ENCODE data around the gene LRRK1. TPM values are rescaled to one million over a fixed set of nuclear protein-coding genes. Genes with fewer than 3 reads are reported as not detected.
A peak's percentile ranks its signal among the peaks of the same experiment; 100 is the strongest.

The LRRK1 gene
- total RNA-seq, 1 experiment from 2014 or later, result 7.0 TPM

GRCh38 chr15:100920516-100921135 is 1.5 kb downstream of the LRRK1 start:
- ATAC-seq, result no peak
- no peaks in the 10 kb centered on the region for H3K9me3 ChIP-seq (ENCODE audit: low read length)
- H4K20me1 ChIP-seq (ENCODE audit: low read length), result 0 out of 2 replicates have a peak, but pooled peaks cover 4% of the 10 kb centered on the region
- peaks cover 32% of the 10 kb centered on the region for H3K79me2 ChIP-seq (ENCODE audit: low read length)
- CTCF ChIA-PET, result no interaction called here
- H3K27ac ChIP-seq (ENCODE audit: low read length), result no peak overlapping the region
- H3K36me3 ChIP-seq (ENCODE audit: low read depth, low read length), result peaks cover 6% of the 10 kb centered on the region; the same call in 1 of the 2 replicates
- peak overlapping the region; percentile 97 for H3K4me2 ChIP-seq (ENCODE audit: low read length)
- H3F3A ChIP-seq (ENCODE audit: low read length, unreplicated experiment), result peaks cover 20% of the 10 kb centered on the region
- H3K4me1 ChIP-seq (ENCODE audit: insufficient read depth, low read length), result peaks cover 22% of the 10 kb centered on the region
- H3K9ac ChIP-seq (ENCODE audit: low read length), result 0 out of 2 replicates have a peak overlapping the region, but pooled peaks have one; percentile 68
- H2AFZ ChIP-seq (ENCODE audit: low read length), result no peak overlapping the region
- no peak for DNase-seq
- H3K4me3 ChIP-seq (ENCODE audit: low read length), result peak overlapping the region; percentile 80
- TF ChIP-seq EZH2phosphoT487 (IDR thresholded peaks at IDR 0.05; ENCODE audit: borderline replicate concordance, low read length) (no peak), CTCF (conservative IDR thresholded peaks at IDR 0.05; ENCODE audit: low read depth, low read length) (no peak), EZH2 (IDR thresholded peaks at IDR 0.05; ENCODE audit: low read length, unreplicated experiment) (no peak)
- no peaks in the 10 kb centered on the region for H3K27me3 ChIP-seq (ENCODE audit: low read length)
- no TSS peak for BruUV-seq (replicated peaks)
- intact Hi-C loops (cut with micrococcal nuclease), result no loop called here
- POLR2A ChIA-PET (ENCODE audit: unreplicated experiment), result no interaction called here
- H3K9me2 ChIP-seq (replicated peaks; ENCODE audit: low read length), result no peaks in the 10 kb centered on the region

GRCh38 chr15:100922192-100923040 is 3.3 kb downstream of the LRRK1 start:
- intact Hi-C loops (cut with micrococcal nuclease), result no loop called here
- H3K4me3 ChIP-seq (ENCODE audit: low read length), result no peak overlapping the region
- no peaks in the 10 kb centered on the region for H4K20me1 ChIP-seq (ENCODE audit: low read length)
- H3K9me3 ChIP-seq (ENCODE audit: low read length), result no peaks in the 10 kb centered on the region
- ChIA-PET POLR2A (ENCODE audit: unreplicated experiment) (no interaction called here), CTCF (no interaction called here)
- no peak overlapping the region for H3K4me2 ChIP-seq (ENCODE audit: low read length)
- no peaks in the 10 kb centered on the region; the same call in none of the 2 replicates for H3K36me3 ChIP-seq (ENCODE audit: low read depth, low read length)
- BruUV-seq (replicated peaks), result no TSS peak
- H3K4me1 ChIP-seq (ENCODE audit: insufficient read depth, low read length), result peaks cover 17% of the 10 kb centered on the region
- peaks cover 2% of the 10 kb centered on the region for H3F3A ChIP-seq (ENCODE audit: low read length, unreplicated experiment)
- H2AFZ ChIP-seq (ENCODE audit: low read length), result no peak overlapping the region
- H3K79me2 ChIP-seq (ENCODE audit: low read length), result peaks cover 32% of the 10 kb centered on the region
- H3K9ac ChIP-seq (ENCODE audit: low read length), result no peak overlapping the region
- ATAC-seq (no peak), DNase-seq (no peak)
- no peak overlapping the region for H3K27ac ChIP-seq (ENCODE audit: low read length)
- no peaks in the 10 kb centered on the region for H3K27me3 ChIP-seq (ENCODE audit: low read length)
- H3K9me2 ChIP-seq (replicated peaks; ENCODE audit: low read length), result no peaks in the 10 kb centered on the region
- TF ChIP-seq CTCF (conservative IDR thresholded peaks at IDR 0.05; ENCODE audit: low read depth, low read length) (no peak), EZH2 (IDR thresholded peaks at IDR 0.05; ENCODE audit: low read length, unreplicated experiment) (no peak), EZH2phosphoT487 (IDR thresholded peaks at IDR 0.05; ENCODE audit: borderline replicate concordance, low read length) (no peak)

GRCh38 chr15:100923076-100923475 is 3.9 kb downstream of the LRRK1 start:
- TF ChIP-seq EZH2 (IDR thresholded peaks at IDR 0.05; ENCODE audit: low read length, unreplicated experiment) (no peak), CTCF (conservative IDR thresholded peaks at IDR 0.05; ENCODE audit: low read depth, low read length) (no peak), EZH2phosphoT487 (IDR thresholded peaks at IDR 0.05; ENCODE audit: borderline replicate concordance, low read length) (no peak)
- no peak overlapping the region for H2AFZ ChIP-seq (ENCODE audit: low read length)
- no peak overlapping the region for H3K9ac ChIP-seq (ENCODE audit: low read length)
- peaks cover 32% of the 10 kb centered on the region for H3K79me2 ChIP-seq (ENCODE audit: low read length)
- intact Hi-C loops (cut with micrococcal nuclease), result no loop called here
- H3K9me3 ChIP-seq (ENCODE audit: low read length), result no peaks in the 10 kb centered on the region
- no peak overlapping the region for H3K27ac ChIP-seq (ENCODE audit: low read length)
- H3K4me2 ChIP-seq (ENCODE audit: low read length), result no peak overlapping the region
- H3K36me3 ChIP-seq (ENCODE audit: low read depth, low read length), result no peaks in the 10 kb centered on the region; the same call in none of the 2 replicates
- no peaks in the 10 kb centered on the region for H3K27me3 ChIP-seq (ENCODE audit: low read length)
- DNase-seq, result no peak
- no peak overlapping the region for H3K4me3 ChIP-seq (ENCODE audit: low read length)
- no TSS peak for BruUV-seq (replicated peaks)
- no peaks in the 10 kb centered on the region for H3K9me2 ChIP-seq (replicated peaks; ENCODE audit: low read length)
- ChIA-PET POLR2A (ENCODE audit: unreplicated experiment) (no interaction called here), CTCF (no interaction called here)
- no peaks in the 10 kb centered on the region for H3F3A ChIP-seq (ENCODE audit: low read length, unreplicated experiment)
- H3K4me1 ChIP-seq (ENCODE audit: insufficient read depth, low read length), result peaks cover 16% of the 10 kb centered on the region
- ATAC-seq, result no peak
- H4K20me1 ChIP-seq (ENCODE audit: low read length), result no peaks in the 10 kb centered on the region
